ENCODE measurements around the gene USP36.

USP36 gene

GRCh38 chr17:78855561-78856165 is 15.0 kb upstream of the USP36 start:
- TF ChIP-seq CTCF (IDR thresholded peaks at IDR 0.05) = no peak
- no peak for TF ChIP-seq ZFX (IDR thresholded peaks at IDR 0.05; ENCODE audit: borderline replicate concordance)

GRCh38 chr17:78854508-78854907 is 13.9 kb upstream of the USP36 start:
- TF ChIP-seq CTCF (IDR thresholded peaks at IDR 0.05) (no peak), ZFX (IDR thresholded peaks at IDR 0.05; ENCODE audit: borderline replicate concordance) (no peak)
- H3K27ac ChIP-seq = no peak overlapping the region

More at GRCh38 chr17:78855561-78856165, 15.0 kb upstream of the USP36 start:
- H3K27ac ChIP-seq = no peak overlapping the region

GRCh38 chr17:78853926-78854394 is 13.3 kb upstream of the USP36 start:
- TF ChIP-seq ZFX (IDR thresholded peaks at IDR 0.05; ENCODE audit: borderline replicate concordance) (no peak), CTCF (IDR thresholded peaks at IDR 0.05) (no peak)
- no peak overlapping the region for H3K27ac ChIP-seq

- no peak overlapping the region for H3K27ac ChIP-seq
- TF ChIP-seq ZFX (IDR thresholded peaks at IDR 0.05; ENCODE audit: borderline replicate concordance) (no peak), CTCF (IDR thresholded peaks at IDR 0.05) (peak; percentile 64)
These were observed 12.1 kb upstream of the USP36 start for GRCh38 chr17:78852709-78853121.

- no peak for TF ChIP-seq ZFX (IDR thresholded peaks at IDR 0.05; ENCODE audit: borderline replicate concordance)
- no peak for TF ChIP-seq CTCF (IDR thresholded peaks at IDR 0.05)
- no peak overlapping the region for H3K27ac ChIP-seq
These were observed 8.4 kb upstream of the USP36 start for GRCh38 chr17:78849026-78849425.

- H3K27ac ChIP-seq = no peak overlapping the region
- no peak for TF ChIP-seq ZFX (IDR thresholded peaks at IDR 0.05; ENCODE audit: borderline replicate concordance)
- TF ChIP-seq CTCF (IDR thresholded peaks at IDR 0.05) = no peak
These were observed 6.4 kb upstream of the USP36 start for GRCh38 chr17:78847052-78847451.

- H3K27ac ChIP-seq = no peak overlapping the region
- TF ChIP-seq ZFX (IDR thresholded peaks at IDR 0.05; ENCODE audit: borderline replicate concordance) (no peak), CTCF (IDR thresholded peaks at IDR 0.05) (no peak)
These were observed 3.8 kb upstream of the USP36 start for GRCh38 chr17:78844301-78845005.

Data from 22Rv1 (cell line).